ENCODE results near the gene ZFP36L2.
A peak's percentile ranks its signal among the peaks of the same experiment; 100 is the strongest.

Gene ZFP36L2

GRCh38 chr2:43184339-43184895 is 42.0 kb downstream of the ZFP36L2 start:
- DNase-seq: no peak

DNA sequence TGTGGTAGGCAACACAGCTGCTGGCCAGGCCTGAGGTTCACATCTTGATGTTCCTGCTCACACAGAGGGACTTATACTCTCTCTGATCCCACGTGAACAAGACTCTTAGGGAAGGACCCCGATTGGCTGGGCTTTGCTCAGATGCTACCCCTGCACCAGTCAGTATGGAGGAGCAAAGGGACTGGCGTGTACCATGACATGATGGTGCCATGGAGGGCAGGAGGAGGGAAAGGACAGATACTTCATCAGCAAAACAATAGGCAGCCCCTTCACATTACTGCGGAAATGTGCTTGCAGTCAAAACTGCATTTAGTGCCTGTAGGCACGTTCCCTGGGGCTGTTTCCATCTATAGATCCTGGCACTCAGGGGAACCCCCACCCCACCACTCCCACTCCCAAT is 42.7 kb downstream of the ZFP36L2 start:
- DNase-seq: no peak

GRCh38 chr2:43180897-43181296 is 45.5 kb downstream of the ZFP36L2 start:
- DNase-seq: no peak

- no peak for DNase-seq
These were observed 46.5 kb downstream of the ZFP36L2 start for GRCh38 chr2:43179942-43180341.

DNA sequence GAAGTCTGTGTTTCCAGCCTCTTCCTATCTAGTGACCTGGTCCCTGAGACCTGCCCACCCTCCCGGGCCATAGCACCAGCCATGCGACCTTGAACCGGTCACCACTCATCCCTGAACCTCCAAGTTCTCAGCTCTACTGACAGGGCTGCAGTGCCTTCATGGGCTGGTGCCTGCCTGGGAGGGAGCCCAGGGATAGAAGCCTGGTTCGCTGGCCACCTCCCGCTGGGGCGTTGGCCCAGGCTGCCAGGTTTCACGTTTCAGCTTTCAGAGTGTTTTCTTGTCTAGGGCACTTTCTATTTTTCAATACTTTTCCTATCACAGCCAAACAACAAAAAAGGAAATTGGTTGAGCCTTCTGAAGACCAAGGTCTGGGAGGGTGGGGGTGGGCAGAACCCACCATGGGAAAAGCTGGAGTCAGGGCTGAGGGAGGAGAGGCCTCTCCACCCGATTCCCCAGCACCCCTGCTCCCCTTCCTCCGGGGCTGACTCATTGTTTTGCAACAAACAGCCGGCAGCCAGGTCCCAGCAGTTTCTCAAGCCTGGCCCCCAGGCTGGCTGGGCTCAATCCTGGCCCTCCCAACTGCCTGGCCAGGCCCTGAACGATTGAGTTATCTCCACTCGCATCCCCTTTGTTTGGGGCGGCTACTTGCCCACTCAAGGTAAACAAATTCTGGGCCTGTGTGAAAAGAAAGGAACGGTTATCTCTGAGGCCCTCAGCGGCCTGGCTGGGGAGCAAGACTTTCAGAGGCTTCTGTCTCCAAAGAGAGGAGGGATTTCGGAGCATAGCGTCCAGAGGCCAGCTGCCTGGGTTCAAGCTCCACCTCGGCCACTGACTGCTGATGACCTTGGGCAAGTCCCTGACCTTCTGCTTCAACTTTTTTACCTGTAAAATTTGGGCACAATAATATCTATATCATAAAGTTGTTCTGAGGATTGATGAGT is 47.5 kb downstream of the ZFP36L2 start:
- DNase-seq: peak; percentile 94

DNA sequence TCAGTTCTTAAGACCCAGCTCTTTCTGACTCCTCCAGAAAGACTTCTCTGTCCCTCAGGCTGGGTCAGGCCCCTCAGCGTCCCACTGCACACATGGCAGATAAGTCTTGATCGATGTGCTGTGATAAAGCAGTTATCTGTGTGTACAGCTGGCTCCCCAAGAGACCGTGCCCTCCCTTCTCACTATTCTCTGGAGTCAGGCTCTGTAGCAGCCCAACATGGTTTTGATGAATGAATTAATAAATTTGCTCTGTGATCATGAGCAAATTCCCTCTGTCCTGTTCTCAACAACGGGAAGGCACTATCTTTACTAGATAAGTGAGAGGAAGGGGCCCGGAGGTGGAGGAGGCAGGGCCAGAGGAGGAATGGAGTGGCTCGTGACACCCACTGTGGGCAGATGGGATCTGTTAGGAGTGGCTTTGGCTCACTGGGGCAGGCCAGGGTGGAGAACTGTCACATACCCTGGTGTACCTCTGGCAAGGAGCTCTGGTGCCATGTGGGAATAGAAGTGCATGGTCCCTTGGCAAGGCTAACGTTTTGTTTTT is 48.3 kb downstream of the ZFP36L2 start:
- peak; percentile 90 for DNase-seq

- DNase-seq: no peak
These were observed 50.0 kb downstream of the ZFP36L2 start for GRCh38 chr2:43176449-43176848.

DNA sequence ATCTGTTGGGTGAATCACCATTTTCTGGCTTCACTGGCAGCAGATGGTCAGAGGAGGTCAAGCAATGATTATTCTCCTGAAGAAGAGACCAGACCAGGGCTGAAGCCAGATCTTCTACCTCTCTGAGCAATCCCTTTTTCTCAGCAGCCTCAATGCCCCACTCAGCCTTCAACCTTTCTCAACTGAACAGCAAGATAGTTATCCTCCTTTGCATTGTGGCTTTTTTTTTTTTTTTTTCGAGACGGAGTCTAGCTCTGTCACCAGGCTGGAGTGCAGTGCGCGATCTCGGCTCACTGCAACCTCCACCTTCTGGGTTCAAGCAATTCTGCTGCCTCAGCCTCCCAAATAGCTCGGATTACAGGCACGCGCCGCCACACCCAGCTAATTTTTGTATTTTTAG is 50.5 kb downstream of the ZFP36L2 start:
- no peak for DNase-seq

DNA sequence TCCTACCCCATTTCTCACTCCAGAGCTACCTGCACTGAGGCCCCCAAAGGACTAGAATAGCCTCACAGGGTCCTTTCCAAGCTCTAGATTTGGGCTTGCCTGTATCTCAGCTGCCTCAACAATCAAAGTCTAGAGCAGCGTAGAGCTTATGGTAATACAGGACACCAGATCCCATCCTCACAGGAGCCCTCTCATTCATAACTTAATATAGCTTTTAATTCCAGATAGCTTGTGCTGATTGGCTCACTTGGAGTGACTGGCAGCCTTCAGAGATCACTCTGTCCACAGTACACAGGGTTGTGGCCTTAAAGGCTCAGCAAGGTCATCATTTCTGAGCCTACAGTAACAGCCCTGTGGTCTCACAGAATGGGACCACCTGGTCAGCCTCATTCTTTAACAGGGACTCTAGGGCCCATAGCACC is 51.4 kb downstream of the ZFP36L2 start:
- DNase-seq: peak; percentile 50

GRCh38 chr2:43174368-43174916 is 52.0 kb downstream of the ZFP36L2 start:
- DNase-seq: no peak

Measured in hematopoietic multipotent progenitor cell treated with erythropoietin and hydrocortisone succinate and interleukin-3 and kit ligand, for 4 days (in vitro differentiated cells).